ENCODE results near the gene ATP11C. TPM values are rescaled to one million over a fixed set of nuclear protein-coding genes. Genes with fewer than 3 reads are reported as not detected.

ATP11C gene
- polyA plus RNA-seq, 2 of the 4 experiments (the other 2 are of a cell fraction), result 16.4 to 34.3 TPM

GRCh38 chrX:139758809-139759208, 174.0 kb downstream of the ATP11C start:
- no peak overlapping the region for H3K4me3 ChIP-seq
- DNase-seq (ENCODE audit: low read depth in 1 of 2, low spot score in 1 of 2) (no peak), FAIRE-seq (no peak), ATAC-seq (no peak)
- TF ChIP-seq SMC3 (IDR thresholded peaks at IDR 0.05) (no peak), ZFP36 (IDR thresholded peaks at IDR 0.05; ENCODE audit: borderline replicate concordance, partially characterized antibody) (no peak), ZSCAN20 (CRISPR knock-in tag; IDR thresholded peaks at IDR 0.05) (no peak), ELK1 (IDR thresholded peaks at IDR 0.05; ENCODE audit: low read depth, low read length) (no peak), CHD2 (IDR thresholded peaks at IDR 0.05; ENCODE audit: low read length, partially characterized antibody) (no peak), NPAS2 (CRISPR knock-in tag; IDR thresholded peaks at IDR 0.05; ENCODE audit: borderline replicate concordance) (no peak), PHF8 (IDR thresholded peaks at IDR 0.05; ENCODE audit: borderline replicate concordance, low read depth) (no peak), RNF2 (IDR thresholded peaks at IDR 0.05; ENCODE audit: borderline replicate concordance, low read depth) (no peak), BHLHE40 (IDR thresholded peaks at IDR 0.05; ENCODE audit: low read depth, low read length) (no peak), SREBF2 (IDR thresholded peaks at IDR 0.05) (no peak)
- POLR2A ChIA-PET, result no interaction called here
- no peak overlapping the region for H3K27ac ChIP-seq
- H3K9me3 ChIP-seq, result peaks cover 4% of the 10 kb centered on the region; the same call in 1 of the 3 replicates
- H3K4me2 ChIP-seq, result no peak overlapping the region
- H3K4me1 ChIP-seq, result no peaks in the 10 kb centered on the region
- WGBS (ENCODE audit: missing lambda C conversion rate), result 82% methylated on average over 1 of the region's 1 CpG
- CTCF ChIA-PET, result interaction anchor here (0.6 to 0.7 kb wide), 2 partner anchors 15 to 983 kb away, joined by 3 read pairs; no protein-coding TSS in a partner anchor

GRCh38 chrX:139758250-139758649, 174.6 kb downstream of the ATP11C start:
- no peaks in the 10 kb centered on the region for H3K4me1 ChIP-seq
- no peak overlapping the region for H3K4me2 ChIP-seq
- POLR2A ChIA-PET, result no interaction called here
- CTCF ChIA-PET, result interaction anchor here (0.7 kb wide), 1 partner anchor 982 kb away, joined by 3 read pairs; no protein-coding TSS in a partner anchor
- H3K4me3 ChIP-seq, result no peak overlapping the region
- peaks cover 4% of the 10 kb centered on the region; the same call in 1 of the 3 replicates for H3K9me3 ChIP-seq
- no peak overlapping the region for H3K27ac ChIP-seq
- ATAC-seq, result no peak
- 73% methylated on average over 4 of the region's 4 CpGs for WGBS (ENCODE audit: missing lambda C conversion rate)
- DNase-seq (ENCODE audit: low read depth in 1 of 2, low spot score in 1 of 2), result no peak
- TF ChIP-seq HDAC2 (IDR thresholded peaks at IDR 0.05) (no peak), MYC (IDR thresholded peaks at IDR 0.05; ENCODE audit: borderline replicate concordance, low read length) (no peak), JUNB (IDR thresholded peaks at IDR 0.05) (no peak), EHMT2 (IDR thresholded peaks at IDR 0.05; ENCODE audit: low read depth) (no peak), HOXA7 (CRISPR knock-in tag; IDR thresholded peaks at IDR 0.05) (no peak), ZSCAN20 (CRISPR knock-in tag; IDR thresholded peaks at IDR 0.05) (no peak), ATOH8 (CRISPR knock-in tag; IDR thresholded peaks at IDR 0.05; ENCODE audit: low read depth) (no peak), ZNF302 (CRISPR knock-in tag; IDR thresholded peaks at IDR 0.05) (no peak), CHD4 (IDR thresholded peaks at IDR 0.05; ENCODE audit: borderline replicate concordance) (no peak), ZC3H11A (IDR thresholded peaks at IDR 0.05) (no peak), CTCF (IDR thresholded peaks at IDR 0.05) (no peak), KDM1A (IDR thresholded peaks at IDR 0.05; ENCODE audit: low read depth) (no peak), BCL3 (IDR thresholded peaks at IDR 0.05) (no peak), ZFP36 (IDR thresholded peaks at IDR 0.05; ENCODE audit: borderline replicate concordance, partially characterized antibody) (no peak)
- FAIRE-seq, result no peak
